Astrocyte of the cerebellum (primary cell): Measurements from ENCODE around the gene CCDC82.

Experiments used
- DNase-seq: peaks from one replicate; pipeline ENCODE4 v3.0.0-alpha.2; 2011; ENCODE audit warnings: low read depth
- H3K4me3 ChIP-seq: 2 replicates; pipeline ENCODE4 v1.5.1; 2011; ENCODE audit warnings: mild to moderate bottlenecking, low read depth, low read length, moderate library complexity
- in situ Hi-C: cut with HindIII; loops from 2 replicates; pipeline ENCODE4 v1.10.0; 2017; ENCODE audit warnings: low sequenced_read_pairs
- TF ChIP-seq, protein P1 (sequence below): IDR thresholded peaks from 2 replicates; pipeline ENCODE4 v1.5.1; 2012; ENCODE audit warnings: low read length, low read depth, moderate library complexity, mild to moderate bottlenecking; ENCODE audit errors: missing control alignments

Gene CCDC82

GRCh38 chr11:96324912-96325311 is 64.8 kb downstream of the CCDC82 start:
- H3K4me3 ChIP-seq, result no peak overlapping the region
- DNase-seq, result no peak
- in situ Hi-C loops, result no loop called here
- TF ChIP-seq, protein P1, sequence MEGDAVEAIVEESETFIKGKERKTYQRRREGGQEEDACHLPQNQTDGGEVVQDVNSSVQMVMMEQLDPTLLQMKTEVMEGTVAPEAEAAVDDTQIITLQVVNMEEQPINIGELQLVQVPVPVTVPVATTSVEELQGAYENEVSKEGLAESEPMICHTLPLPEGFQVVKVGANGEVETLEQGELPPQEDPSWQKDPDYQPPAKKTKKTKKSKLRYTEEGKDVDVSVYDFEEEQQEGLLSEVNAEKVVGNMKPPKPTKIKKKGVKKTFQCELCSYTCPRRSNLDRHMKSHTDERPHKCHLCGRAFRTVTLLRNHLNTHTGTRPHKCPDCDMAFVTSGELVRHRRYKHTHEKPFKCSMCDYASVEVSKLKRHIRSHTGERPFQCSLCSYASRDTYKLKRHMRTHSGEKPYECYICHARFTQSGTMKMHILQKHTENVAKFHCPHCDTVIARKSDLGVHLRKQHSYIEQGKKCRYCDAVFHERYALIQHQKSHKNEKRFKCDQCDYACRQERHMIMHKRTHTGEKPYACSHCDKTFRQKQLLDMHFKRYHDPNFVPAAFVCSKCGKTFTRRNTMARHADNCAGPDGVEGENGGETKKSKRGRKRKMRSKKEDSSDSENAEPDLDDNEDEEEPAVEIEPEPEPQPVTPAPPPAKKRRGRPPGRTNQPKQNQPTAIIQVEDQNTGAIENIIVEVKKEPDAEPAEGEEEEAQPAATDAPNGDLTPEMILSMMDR, result no peak

GRCh38 chr11:96323642-96323985 is 66.1 kb downstream of the CCDC82 start:
- no peak for DNase-seq
- no peak overlapping the region for H3K4me3 ChIP-seq
- in situ Hi-C loops, result no loop called here
- TF ChIP-seq, protein P1, result no peak

- in situ Hi-C loops, result no loop called here
- DNase-seq, result no peak
- no peak overlapping the region for H3K4me3 ChIP-seq
- TF ChIP-seq, protein P1, result no peak
Measured at GRCh38 chr11:96322775-96323641, 66.7 kb downstream of the CCDC82 start.

DNA sequence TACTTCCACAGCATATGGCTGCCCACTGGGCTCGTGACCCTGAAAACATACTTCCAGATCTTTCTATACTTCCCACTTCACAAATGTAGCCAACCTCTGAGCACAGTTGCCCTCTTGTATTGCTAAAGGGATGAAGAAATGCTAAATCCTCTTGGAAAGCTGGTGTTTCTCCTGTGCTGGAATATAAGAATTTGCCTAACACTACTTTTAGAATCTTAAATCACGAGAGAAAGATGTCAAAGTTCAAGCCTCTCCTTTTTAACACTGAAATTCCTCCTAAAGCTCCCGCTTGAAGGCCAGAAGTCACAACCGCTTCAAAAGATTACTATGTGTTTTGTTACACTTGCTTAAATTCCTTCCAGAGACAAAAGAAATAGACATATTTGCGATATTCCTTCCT is 68.6 kb downstream of the CCDC82 start:
- no peak overlapping the region for H3K4me3 ChIP-seq
- in situ Hi-C loops, result no loop called here
- TF ChIP-seq, protein P1, result no peak
- no peak for DNase-seq

- in situ Hi-C loops, result no loop called here
- TF ChIP-seq, protein P1, result no peak
- no peak for DNase-seq
- no peak overlapping the region for H3K4me3 ChIP-seq
Measured at GRCh38 chr11:96319898-96320656, 69.6 kb downstream of the CCDC82 start.

DNA sequence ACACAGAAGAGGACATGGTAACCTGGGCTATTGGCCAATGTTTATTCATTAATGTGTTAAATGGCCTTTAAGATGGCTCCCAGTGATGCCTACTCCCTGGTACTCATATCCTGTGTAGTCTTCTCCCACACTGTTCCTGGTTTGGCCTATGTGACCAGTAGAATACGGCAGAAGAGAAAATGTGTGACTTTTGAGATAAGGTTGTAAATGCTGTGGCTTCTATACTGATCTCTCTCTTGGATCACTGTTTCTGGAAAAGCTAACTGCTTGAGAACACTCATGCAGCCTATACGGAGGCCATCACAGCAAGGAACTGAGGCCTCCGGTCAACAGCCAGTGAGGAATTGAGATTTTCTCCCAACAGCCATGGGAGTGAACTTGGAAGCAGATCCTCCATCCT is 70.9 kb downstream of the CCDC82 start:
- in situ Hi-C loops, result no loop called here
- TF ChIP-seq, protein P1, result no peak
- DNase-seq, result no peak
- H3K4me3 ChIP-seq, result no peak overlapping the region
